HFF-Myc (cell line): ENCODE results near the gene PRKCE.

Experiments used
- DNase-seq: peaks from one replicate; pipeline ENCODE4 v3.0.0-alpha.2; 2011; ENCODE audit warnings: low read depth; ENCODE audit errors: extremely low read depth
- H3K4me3 ChIP-seq: replicated peaks from 2 replicates; pipeline ENCODE4 v1.5.1; 2011; ENCODE audit warnings: low read depth, mild to moderate bottlenecking, control low read depth, low read length
- TF ChIP-seq, protein P1 (sequence below): IDR thresholded peaks from 2 replicates; pipeline ENCODE4 v1.5.1; 2012; ENCODE audit warnings: mild to moderate bottlenecking, low read depth, low read length, control low read depth; ENCODE audit errors: missing control alignments

Gene PRKCE

DNA sequence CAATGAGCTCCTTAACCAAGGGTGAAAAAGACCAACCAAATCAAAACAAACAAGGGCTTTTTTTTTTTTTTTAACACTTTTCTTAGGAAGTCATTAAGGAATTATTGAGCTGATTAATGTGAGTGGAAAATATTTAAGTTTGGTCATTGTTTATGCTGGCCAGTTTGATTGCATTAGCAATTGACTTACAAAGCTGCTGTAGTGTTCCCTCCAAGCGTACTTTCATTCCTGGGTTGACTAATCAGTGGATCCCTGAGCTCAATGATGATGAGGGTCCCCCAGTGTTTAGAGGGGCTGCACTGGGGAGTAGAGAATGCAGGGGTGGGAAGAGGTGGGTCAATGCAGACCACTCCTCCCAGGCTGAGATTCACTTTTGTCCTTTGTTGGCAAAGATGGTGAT lies 119.3 kb downstream of the PRKCE start:
- H3K4me3 ChIP-seq, result no peak overlapping the region

GRCh38 chr2:45771261-45771660 lies 119.8 kb downstream of the PRKCE start:
- TF ChIP-seq, protein P1, sequence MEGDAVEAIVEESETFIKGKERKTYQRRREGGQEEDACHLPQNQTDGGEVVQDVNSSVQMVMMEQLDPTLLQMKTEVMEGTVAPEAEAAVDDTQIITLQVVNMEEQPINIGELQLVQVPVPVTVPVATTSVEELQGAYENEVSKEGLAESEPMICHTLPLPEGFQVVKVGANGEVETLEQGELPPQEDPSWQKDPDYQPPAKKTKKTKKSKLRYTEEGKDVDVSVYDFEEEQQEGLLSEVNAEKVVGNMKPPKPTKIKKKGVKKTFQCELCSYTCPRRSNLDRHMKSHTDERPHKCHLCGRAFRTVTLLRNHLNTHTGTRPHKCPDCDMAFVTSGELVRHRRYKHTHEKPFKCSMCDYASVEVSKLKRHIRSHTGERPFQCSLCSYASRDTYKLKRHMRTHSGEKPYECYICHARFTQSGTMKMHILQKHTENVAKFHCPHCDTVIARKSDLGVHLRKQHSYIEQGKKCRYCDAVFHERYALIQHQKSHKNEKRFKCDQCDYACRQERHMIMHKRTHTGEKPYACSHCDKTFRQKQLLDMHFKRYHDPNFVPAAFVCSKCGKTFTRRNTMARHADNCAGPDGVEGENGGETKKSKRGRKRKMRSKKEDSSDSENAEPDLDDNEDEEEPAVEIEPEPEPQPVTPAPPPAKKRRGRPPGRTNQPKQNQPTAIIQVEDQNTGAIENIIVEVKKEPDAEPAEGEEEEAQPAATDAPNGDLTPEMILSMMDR, result no peak
- H3K4me3 ChIP-seq, result no peak overlapping the region
- DNase-seq, result no peak

More for the DNA sequence above, 119.3 kb downstream of the PRKCE start:
- TF ChIP-seq, protein P1, result no peak
- DNase-seq, result no peak

- no peak for DNase-seq
- no peak overlapping the region for H3K4me3 ChIP-seq
- TF ChIP-seq, protein P1, result no peak
These were observed 120.6 kb downstream of the PRKCE start for GRCh38 chr2:45772038-45772437.

GRCh38 chr2:45773909-45774308 lies 122.4 kb downstream of the PRKCE start:
- TF ChIP-seq, protein P1, result no peak
- H3K4me3 ChIP-seq, result no peak overlapping the region
- DNase-seq, result no peak

DNA sequence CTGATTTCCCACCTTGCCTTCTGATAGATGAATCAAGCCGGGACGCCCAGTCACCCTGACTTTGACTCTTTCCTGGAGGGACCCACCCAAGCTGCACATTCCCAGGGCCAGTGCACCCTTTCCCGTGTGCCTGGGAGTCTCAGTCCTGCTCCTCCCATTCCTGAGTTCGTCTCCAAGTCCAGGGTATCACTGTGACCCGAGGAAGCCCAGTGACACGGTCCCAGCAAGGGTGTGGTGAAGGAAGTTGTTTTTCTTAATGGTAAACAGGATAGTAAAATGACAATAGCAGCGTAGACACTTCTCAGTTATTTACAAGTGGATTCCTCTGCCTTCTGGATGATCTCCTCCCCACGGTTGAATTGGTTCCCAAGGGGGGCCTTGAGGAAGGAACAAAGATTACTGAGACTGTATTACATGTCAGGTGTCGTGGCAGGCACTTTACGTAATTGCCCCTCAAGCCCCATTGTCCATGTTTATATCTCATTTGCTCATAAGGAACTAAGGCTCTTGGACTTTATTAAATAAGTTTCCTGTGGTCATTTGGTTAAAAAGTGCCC lies 123.3 kb downstream of the PRKCE start:
- TF ChIP-seq, protein P1, result no peak
- DNase-seq, result no peak
- H3K4me3 ChIP-seq, result no peak overlapping the region

- no peak for DNase-seq
- TF ChIP-seq, protein P1, result no peak
- H3K4me3 ChIP-seq, result no peak overlapping the region
These were observed 124.9 kb downstream of the PRKCE start for GRCh38 chr2:45776160-45776955.
